Measurements from ENCODE around the gene JADE2.

Gene JADE2

GRCh38 chr5:134568761-134569695 lies 43.6 kb downstream of the JADE2 start:
- Histone ChIP-seq H3K9ac (ENCODE audit: insufficient read length, low read depth) (no peak overlapping the region), H3K36me3 (ENCODE audit: insufficient read depth, insufficient read length, low read length) (peaks cover 97% of the 10 kb centered on the region), H3K9me3 (ENCODE audit: insufficient read depth, low read length) (no peaks in the 10 kb centered on the region), H3K4me1 (ENCODE audit: insufficient read depth, insufficient read length) (peaks cover 7% of the 10 kb centered on the region), H3K27me3 (ENCODE audit: insufficient read depth, insufficient read length) (no peaks in the 10 kb centered on the region), H3K4me3 (ENCODE audit: insufficient read length, low read depth) (no peak overlapping the region)
- DNase-seq (ENCODE audit: low read depth, low spot score) = no peak
- TF ChIP-seq SUZ12 (IDR thresholded peaks at IDR 0.05; ENCODE audit: extremely low read depth, insufficient read depth, insufficient read length) = no peak
- no peak for TF ChIP-seq YY1 (IDR thresholded peaks at IDR 0.05; ENCODE audit: insufficient read depth, insufficient read length)
- no peak for TF ChIP-seq ZNF274 (IDR thresholded peaks at IDR 0.05; ENCODE audit: low read depth, low read length)

GRCh38 chr5:134569758-134570364 lies 44.4 kb downstream of the JADE2 start:
- TF ChIP-seq ZNF274 (IDR thresholded peaks at IDR 0.05; ENCODE audit: low read depth, low read length) (no peak), YY1 (IDR thresholded peaks at IDR 0.05; ENCODE audit: insufficient read depth, insufficient read length) (no peak), SUZ12 (IDR thresholded peaks at IDR 0.05; ENCODE audit: extremely low read depth, insufficient read depth, insufficient read length) (no peak)
- DNase-seq (ENCODE audit: low read depth, low spot score) = no peak
- peaks cover 7% of the 10 kb centered on the region for H3K4me1 ChIP-seq (ENCODE audit: insufficient read depth, insufficient read length)
- no peak overlapping the region for H3K4me3 ChIP-seq (ENCODE audit: insufficient read length, low read depth)
- H3K36me3 ChIP-seq (ENCODE audit: insufficient read depth, insufficient read length, low read length) = peaks cover 97% of the 10 kb centered on the region
- no peak overlapping the region for H3K9ac ChIP-seq (ENCODE audit: insufficient read length, low read depth)
- no peaks in the 10 kb centered on the region for H3K27me3 ChIP-seq (ENCODE audit: insufficient read depth, insufficient read length)
- no peaks in the 10 kb centered on the region for H3K9me3 ChIP-seq (ENCODE audit: insufficient read depth, low read length)

- no peak for DNase-seq (ENCODE audit: low read depth, low spot score)
- Histone ChIP-seq H3K4me1 (ENCODE audit: insufficient read depth, insufficient read length) (peaks cover 5% of the 10 kb centered on the region), H3K4me3 (ENCODE audit: insufficient read length, low read depth) (no peak overlapping the region), H3K36me3 (ENCODE audit: insufficient read depth, insufficient read length, low read length) (peaks cover 97% of the 10 kb centered on the region), H3K27me3 (ENCODE audit: insufficient read depth, insufficient read length) (no peaks in the 10 kb centered on the region), H3K9ac (ENCODE audit: insufficient read length, low read depth) (no peak overlapping the region), H3K9me3 (ENCODE audit: insufficient read depth, low read length) (no peaks in the 10 kb centered on the region)
- TF ChIP-seq YY1 (IDR thresholded peaks at IDR 0.05; ENCODE audit: insufficient read depth, insufficient read length) (no peak), SUZ12 (IDR thresholded peaks at IDR 0.05; ENCODE audit: extremely low read depth, insufficient read depth, insufficient read length) (no peak), ZNF274 (IDR thresholded peaks at IDR 0.05; ENCODE audit: low read depth, low read length) (no peak)
Measured at GRCh38 chr5:134570365-134570758, 44.9 kb downstream of the JADE2 start.

GRCh38 chr5:134570886-134571285 lies 45.4 kb downstream of the JADE2 start:
- no peak overlapping the region for H3K9ac ChIP-seq (ENCODE audit: insufficient read length, low read depth)
- H3K4me3 ChIP-seq (ENCODE audit: insufficient read length, low read depth) = no peak overlapping the region
- H3K4me1 ChIP-seq (ENCODE audit: insufficient read depth, insufficient read length) = peaks cover 5% of the 10 kb centered on the region
- H3K36me3 ChIP-seq (ENCODE audit: insufficient read depth, insufficient read length, low read length) = peaks cover 97% of the 10 kb centered on the region
- TF ChIP-seq ZNF274 (IDR thresholded peaks at IDR 0.05; ENCODE audit: low read depth, low read length) = no peak
- TF ChIP-seq SUZ12 (IDR thresholded peaks at IDR 0.05; ENCODE audit: extremely low read depth, insufficient read depth, insufficient read length) = no peak
- TF ChIP-seq YY1 (IDR thresholded peaks at IDR 0.05; ENCODE audit: insufficient read depth, insufficient read length) = no peak
- DNase-seq (ENCODE audit: low read depth, low spot score) = no peak
- no peaks in the 10 kb centered on the region for H3K9me3 ChIP-seq (ENCODE audit: insufficient read depth, low read length)
- no peaks in the 10 kb centered on the region for H3K27me3 ChIP-seq (ENCODE audit: insufficient read depth, insufficient read length)

- no peak for TF ChIP-seq YY1 (IDR thresholded peaks at IDR 0.05; ENCODE audit: insufficient read depth, insufficient read length)
- no peak for TF ChIP-seq SUZ12 (IDR thresholded peaks at IDR 0.05; ENCODE audit: extremely low read depth, insufficient read depth, insufficient read length)
- H3K9ac ChIP-seq (ENCODE audit: insufficient read length, low read depth) = no peak overlapping the region
- H3K36me3 ChIP-seq (ENCODE audit: insufficient read depth, insufficient read length, low read length) = peaks cover 97% of the 10 kb centered on the region
- H3K9me3 ChIP-seq (ENCODE audit: insufficient read depth, low read length) = no peaks in the 10 kb centered on the region
- no peak overlapping the region for H3K4me3 ChIP-seq (ENCODE audit: insufficient read length, low read depth)
- DNase-seq (ENCODE audit: low read depth, low spot score) = no peak
- peaks cover 10% of the 10 kb centered on the region for H3K4me1 ChIP-seq (ENCODE audit: insufficient read depth, insufficient read length)
- H3K27me3 ChIP-seq (ENCODE audit: insufficient read depth, insufficient read length) = no peaks in the 10 kb centered on the region
Measured at GRCh38 chr5:134571693-134572405, 46.4 kb downstream of the JADE2 start.

- H3K36me3 ChIP-seq (ENCODE audit: insufficient read depth, insufficient read length, low read length) = peaks cover 97% of the 10 kb centered on the region
Measured at GRCh38 chr5:134572811-134573210, 47.3 kb downstream of the JADE2 start.

More at GRCh38 chr5:134572811-134573210, 47.3 kb downstream of the JADE2 start:
- DNase-seq (ENCODE audit: low read depth, low spot score) = no peak
- H3K9ac ChIP-seq (ENCODE audit: insufficient read length, low read depth) = no peak overlapping the region
- H3K4me3 ChIP-seq (ENCODE audit: insufficient read length, low read depth) = no peak overlapping the region
- H3K27me3 ChIP-seq (ENCODE audit: insufficient read depth, insufficient read length) = no peaks in the 10 kb centered on the region
- TF ChIP-seq SUZ12 (IDR thresholded peaks at IDR 0.05; ENCODE audit: extremely low read depth, insufficient read depth, insufficient read length) (no peak), ZNF274 (IDR thresholded peaks at IDR 0.05; ENCODE audit: low read depth, low read length) (no peak), YY1 (IDR thresholded peaks at IDR 0.05; ENCODE audit: insufficient read depth, insufficient read length) (no peak)
- H3K4me1 ChIP-seq (ENCODE audit: insufficient read depth, insufficient read length) = peaks cover 13% of the 10 kb centered on the region
- no peaks in the 10 kb centered on the region for H3K9me3 ChIP-seq (ENCODE audit: insufficient read depth, low read length)
